SU-DHL-6 (cell line): ENCODE data around the gene COL25A1.

Source experiments
- CTCF ChIP-seq: fragments of 200-600 bp; sonication (generic); IDR thresholded peaks from one replicate; pipeline ENCODE4 v1.5.1; 2017; ENCODE audit warnings: antibody characterized with exemption, mild to moderate bottlenecking, low read length, moderate library complexity; ENCODE audit not compliant: insufficient read depth, poor library complexity, severe bottlenecking
- EZH2phosphoT487 ChIP-seq: fragments of 200-600 bp; sonication (generic), shearing (Covaris generic); conservative IDR thresholded peaks from 2 replicates; pipeline ENCODE4 v1.6.1; 2018; ENCODE audit warnings: mild to moderate bottlenecking, antibody characterized with exemption, low read length, moderate library complexity, mixed read lengths

DNA sequence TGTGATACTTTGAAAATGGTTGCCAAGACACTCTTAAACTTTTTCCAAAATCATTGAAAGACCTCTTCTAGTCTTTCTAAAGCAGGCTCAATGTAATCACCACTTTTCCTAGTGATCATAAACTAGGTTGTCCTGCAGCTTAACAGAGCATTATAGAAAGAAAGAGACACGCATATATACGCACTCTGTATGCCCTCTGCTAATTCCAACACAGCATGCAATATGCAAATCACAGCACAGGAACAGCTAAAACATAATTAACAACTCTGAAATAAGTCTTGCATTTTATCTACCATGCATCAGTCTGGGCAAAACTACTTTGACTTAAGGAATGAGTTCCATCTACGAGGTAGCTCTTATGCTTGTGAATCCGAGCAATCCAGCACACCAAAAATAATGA, 94.6 kb downstream of the COL25A1 start:
- TF ChIP-seq CTCF (no peak), EZH2phosphoT487 (no peak)
